ENCODE measurements around the gene SCAMP4.
"Not testable (repeated sequence)": the region's sequence is repeated elsewhere in the genome, so short reads cannot be mapped to it uniquely, and the experiment has no call there.

The SCAMP4 gene

DNA sequence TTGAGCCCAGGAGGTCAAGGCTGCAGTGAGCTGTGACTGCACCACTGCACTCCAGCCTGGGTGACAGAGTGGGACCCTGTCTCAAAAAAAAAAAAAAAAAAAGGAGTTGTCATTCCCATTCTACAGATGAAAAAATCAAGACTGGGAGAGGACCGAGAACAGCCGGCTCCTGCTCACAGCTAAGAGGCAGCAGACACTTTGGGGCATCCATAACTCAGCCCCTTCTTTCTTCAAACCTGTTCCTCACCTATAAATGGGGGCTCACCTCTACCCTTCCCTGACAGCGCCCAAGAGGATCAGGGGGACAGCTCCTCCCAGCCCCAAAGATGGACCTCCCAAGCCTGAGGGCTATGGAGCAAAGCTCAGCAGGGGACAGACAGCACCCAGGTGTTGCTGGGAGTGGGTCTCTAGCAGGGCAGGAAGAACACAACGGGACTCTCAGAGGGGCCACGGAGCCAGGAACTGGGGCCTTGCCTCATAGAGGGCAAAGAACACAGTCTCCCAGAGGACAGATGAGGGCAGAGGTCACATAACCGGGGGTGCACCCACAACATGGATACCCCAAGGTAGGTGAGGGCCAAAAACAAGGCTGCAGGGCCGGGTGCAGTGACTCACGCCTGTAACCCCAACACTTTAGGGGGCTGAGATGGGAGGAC, 38.4 kb upstream of the SCAMP4 start:
- DNase-seq (ENCODE audit: low read depth): no peak

- DNase-seq (ENCODE audit: low read depth): no peak
Measured at GRCh38 chr19:1867349-1867724, 37.9 kb upstream of the SCAMP4 start.

GRCh38 chr19:1868971-1869370, 36.2 kb upstream of the SCAMP4 start:
- no peak for DNase-seq (ENCODE audit: low read depth)

- no peak for DNase-seq (ENCODE audit: low read depth)
Measured at GRCh38 chr19:1871140-1871597, 34.0 kb upstream of the SCAMP4 start.

DNA sequence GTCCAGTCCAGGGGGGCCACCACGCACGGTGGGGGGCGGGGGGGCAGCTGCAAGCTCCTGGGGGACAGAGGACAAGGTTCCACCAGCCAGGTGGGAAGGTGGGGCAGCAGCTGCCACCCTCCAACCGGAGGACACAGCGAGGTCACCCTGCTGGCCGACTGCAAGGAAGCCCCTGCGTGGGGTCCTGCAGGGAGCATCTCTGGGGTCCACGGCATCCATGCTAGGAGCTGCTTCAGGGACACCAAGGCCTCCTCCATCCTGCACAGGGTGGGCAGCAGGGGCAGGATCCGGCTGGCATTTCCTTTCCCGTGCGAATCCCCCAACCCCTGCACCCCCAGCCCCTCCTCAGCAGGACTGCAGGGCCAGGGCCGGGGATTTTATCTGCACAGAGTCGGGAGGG, 33.6 kb upstream of the SCAMP4 start:
- DNase-seq (ENCODE audit: low read depth): no peak

GRCh38 chr19:1872807-1873523, 32.2 kb upstream of the SCAMP4 start:
- no peak for DNase-seq (ENCODE audit: low read depth)

DNA sequence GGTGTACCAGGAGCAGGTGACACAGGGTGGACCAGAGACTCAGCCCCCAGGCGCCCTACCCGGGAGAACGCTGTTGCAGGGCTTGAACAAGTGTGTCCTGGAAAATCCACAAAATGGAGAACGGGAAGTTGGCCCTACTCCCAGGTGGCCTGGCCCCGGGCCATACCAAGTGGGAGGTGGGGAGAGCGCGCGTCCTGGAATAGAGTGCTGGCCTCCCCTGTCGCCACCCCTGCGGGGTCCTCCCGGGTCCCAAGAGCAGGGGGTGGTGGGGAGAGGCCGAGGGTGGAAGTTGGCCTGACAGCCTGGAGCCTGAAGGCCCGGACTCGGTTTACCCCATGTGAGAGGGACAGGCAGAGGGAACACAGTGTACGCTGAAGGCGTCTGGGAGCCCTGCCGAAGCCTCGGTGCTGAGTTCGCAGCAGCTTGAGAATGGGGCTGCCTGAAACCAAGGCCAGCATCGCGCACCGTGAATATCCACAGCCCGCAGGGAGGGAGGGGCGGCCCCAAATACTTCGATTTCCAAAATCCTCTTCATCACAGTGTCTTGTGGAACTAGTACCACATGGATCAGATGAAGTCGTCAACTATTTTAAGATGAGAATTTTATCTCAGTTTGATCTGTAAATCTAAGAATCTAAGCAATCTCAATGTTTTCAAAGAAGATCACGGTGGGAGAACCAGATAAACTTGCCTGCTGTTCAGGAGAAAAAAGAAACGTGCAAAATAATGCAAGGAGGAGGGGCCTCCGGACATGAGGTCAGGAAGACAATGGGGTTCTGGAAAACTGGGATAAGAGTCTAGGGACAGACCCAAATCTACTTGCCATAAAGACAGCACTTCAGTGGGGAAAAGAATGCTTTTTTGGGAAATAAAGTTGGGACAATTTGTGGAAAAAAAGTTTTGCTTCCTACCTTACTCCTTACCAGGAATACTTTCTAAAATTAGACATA, 31.4 kb upstream of the SCAMP4 start:
- DNase-seq (ENCODE audit: low read depth): no peak

DNA sequence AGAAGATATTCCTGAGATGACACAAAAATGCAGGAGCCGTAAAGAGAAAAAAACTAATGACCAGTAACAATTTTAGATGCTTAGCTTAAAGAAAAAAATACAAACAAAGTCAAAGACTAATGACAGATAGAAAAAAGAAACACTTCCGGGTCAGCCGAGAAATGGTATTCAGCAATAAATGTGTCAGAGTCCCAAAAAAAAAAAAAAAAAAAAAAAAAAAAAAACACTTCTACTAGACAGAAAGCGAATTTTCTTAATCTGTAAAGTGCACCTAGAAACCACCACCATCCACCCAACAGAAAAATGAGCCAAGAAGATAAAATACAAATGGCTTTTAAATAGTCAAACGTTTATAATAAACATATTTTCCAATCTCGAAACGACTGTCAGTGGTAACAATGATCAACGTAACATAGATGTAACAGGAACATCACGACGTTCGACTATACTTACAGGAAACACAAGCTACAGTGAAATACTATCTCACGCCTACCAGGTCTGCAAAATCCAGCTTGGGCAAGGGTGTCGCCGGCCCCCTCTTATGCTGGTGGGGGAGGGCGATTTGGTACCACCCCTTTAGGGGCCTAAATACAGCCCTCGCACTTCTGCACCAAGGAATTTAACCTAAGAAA, 30.5 kb upstream of the SCAMP4 start:
- DNase-seq (ENCODE audit: low read depth): no peak

DNA sequence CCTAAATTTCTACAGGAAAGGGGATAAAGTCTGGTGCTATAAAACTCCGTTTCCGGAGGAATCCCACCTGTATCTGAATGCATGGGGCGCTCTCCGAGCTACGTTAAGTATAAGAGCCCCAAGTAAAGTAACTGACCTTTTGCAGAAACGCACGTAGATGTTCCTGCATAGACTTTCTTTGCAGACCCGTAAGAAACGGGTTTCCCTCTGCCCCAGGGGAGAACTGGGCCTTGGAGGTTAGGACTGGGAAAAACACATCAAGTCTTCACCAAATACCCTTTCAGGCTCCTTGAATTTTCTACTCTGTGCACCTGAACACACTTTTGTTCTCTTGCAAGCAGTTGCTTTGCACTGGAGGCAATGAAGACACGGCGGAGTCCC, 29.9 kb upstream of the SCAMP4 start:
- DNase-seq (ENCODE audit: low read depth): not testable (repeated sequence)

DNA sequence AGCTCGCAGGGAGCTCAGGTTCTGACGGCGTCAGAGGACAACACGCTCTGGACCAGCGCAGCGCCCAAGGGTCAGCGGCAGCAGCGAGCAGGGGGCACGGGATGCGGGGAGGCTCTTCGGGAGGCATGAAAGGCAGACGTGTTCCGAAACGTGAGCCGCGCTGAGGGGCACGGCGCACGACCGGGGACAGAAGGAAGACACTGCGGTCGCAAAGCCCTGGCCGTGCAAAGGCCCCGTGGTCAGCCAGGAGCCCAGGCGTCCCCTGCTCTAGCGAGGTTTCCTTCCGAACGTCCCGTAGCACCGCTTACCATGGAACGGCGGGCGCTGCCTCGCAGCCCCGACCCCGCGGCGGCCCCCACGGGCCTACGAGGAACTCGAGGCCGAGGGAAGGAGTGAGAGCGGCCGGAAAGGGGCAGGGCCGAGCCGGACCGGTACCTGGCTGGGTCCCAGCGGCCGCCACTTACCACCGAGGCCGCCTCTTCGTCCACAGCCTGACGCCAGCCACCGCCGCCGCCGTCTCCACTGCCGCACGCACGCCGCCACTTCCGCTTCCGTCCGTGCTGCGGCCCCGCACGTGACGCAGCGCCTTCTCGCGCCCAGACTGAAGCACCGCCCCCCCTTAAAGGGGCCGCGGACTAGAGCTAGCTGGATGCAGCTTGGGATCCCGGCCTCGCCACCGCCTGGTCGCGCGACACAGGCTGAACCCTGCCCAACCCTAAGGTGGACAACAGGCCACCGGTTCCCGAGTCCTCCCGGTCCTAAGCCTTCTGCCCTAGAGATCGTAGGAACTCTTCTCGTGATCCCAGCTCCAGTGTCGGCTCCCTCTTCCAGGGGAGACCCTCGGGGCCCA, 29.3 kb upstream of the SCAMP4 start:
- peak; percentile 74 for DNase-seq (ENCODE audit: low read depth)

GRCh38 chr19:1876496-1877279, 28.5 kb upstream of the SCAMP4 start:
- not testable (repeated sequence) for DNase-seq (ENCODE audit: low read depth)

DNA sequence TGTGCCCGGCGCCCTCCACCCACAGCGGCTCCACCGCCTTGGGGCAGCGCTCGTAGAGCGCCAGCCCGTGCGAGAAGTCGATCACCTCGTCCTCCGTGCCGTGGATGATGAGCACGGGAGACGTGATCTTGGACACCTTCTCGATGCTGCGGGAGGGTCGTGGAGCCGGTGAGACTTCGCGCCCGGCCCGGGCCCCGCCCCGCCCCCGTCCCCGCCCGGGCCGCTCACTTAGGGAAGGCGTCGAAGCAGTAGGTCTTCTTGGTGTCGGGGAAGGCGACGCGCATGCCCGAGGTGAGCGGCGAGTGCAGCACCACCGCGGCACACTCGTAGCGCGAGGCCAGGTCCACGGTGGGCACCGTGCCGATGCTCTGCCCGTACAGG, 27.9 kb upstream of the SCAMP4 start:
- not testable (repeated sequence) for DNase-seq (ENCODE audit: low read depth)

GRCh38 chr19:1878583-1878982, 26.6 kb upstream of the SCAMP4 start:
- DNase-seq (ENCODE audit: low read depth): not testable (repeated sequence)

- DNase-seq (ENCODE audit: low read depth): not testable (repeated sequence)
Measured at GRCh38 chr19:1879982-1880381, 25.2 kb upstream of the SCAMP4 start.

DNA sequence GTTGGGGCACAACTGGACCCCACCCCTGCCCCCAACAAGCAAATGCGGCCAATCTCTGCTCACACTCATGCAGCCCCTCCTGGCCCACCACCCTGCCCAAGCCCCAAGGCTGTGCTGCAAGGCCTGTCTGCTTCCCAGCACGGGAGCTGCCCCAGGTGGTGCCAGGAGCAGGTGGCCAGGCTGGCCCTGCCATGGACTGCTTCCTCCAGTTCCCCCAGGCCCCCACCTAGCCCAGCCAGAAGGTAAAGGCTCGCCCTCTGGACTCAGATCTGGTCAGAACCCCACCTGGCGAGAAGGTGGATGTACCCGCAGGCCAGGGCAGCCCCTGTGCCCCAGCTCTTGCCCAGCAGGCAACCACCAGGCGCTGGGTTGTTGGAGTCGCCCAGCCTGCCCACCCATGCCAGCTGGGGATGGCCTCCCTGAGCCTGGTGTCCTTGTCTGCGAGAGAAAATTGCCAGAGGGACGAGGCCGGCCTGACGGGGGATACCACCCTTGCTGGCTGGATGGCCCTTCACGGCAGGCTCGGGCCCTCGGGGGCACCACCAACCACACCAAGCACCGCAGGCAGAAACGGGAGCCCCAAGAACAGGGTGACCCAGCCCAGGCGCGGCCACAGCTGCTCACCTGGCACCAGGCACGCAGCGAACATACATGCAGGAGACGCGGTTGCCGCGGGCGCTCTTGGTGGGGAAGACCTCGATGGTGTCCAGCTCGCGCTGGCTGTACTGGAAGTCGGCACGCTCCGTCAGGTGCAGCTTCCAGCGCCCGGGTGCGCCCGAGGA, 24.4 kb upstream of the SCAMP4 start:
- no peak for DNase-seq (ENCODE audit: low read depth)

- not testable (repeated sequence) for DNase-seq (ENCODE audit: low read depth)
Measured at GRCh38 chr19:1881393-1882088, 23.7 kb upstream of the SCAMP4 start.

- DNase-seq (ENCODE audit: low read depth): peak; percentile 69
Measured at GRCh38 chr19:1882089-1882785, 23.0 kb upstream of the SCAMP4 start.

Measured in stimulated activated CD8-positive, alpha-beta memory T cell treated with anti-CD3 and anti-CD28 coated beads, Interleukin-12 subunit alpha, Interleukin-12 subunit beta, amount 100 ng/mL, for 1 hour (primary cell).